Measurements from ENCODE around the gene TGFBI. TPM values are rescaled to one million over a fixed set of nuclear protein-coding genes. Genes with fewer than 3 reads are reported as not detected.
A peak's percentile ranks its signal among the peaks of the same experiment; 100 is the strongest.

The TGFBI gene
- total and polyA plus RNA-seq, 2 donors, result 76.8 to 294 TPM

- H3K27me3 ChIP-seq (ENCODE audit: control insufficient read depth in 2 of 2, insufficient read depth in 1 of 2, low read length in 1 of 2), result peaks cover 14 to 42% of the 10 kb centered on the region in 2 donors
- DNase-seq (ENCODE audit: low read depth in 6 of 9, low spot score in 9 of 9), result no peak
- 92% methylated on average over 2 of the region's 2 CpGs for WGBS
- no peak overlapping the region for H3K27ac ChIP-seq (ENCODE audit: low read depth in 1 of 2, low read length in 1 of 2)
- no peak overlapping the region for H3K4me3 ChIP-seq (ENCODE audit: low read length in 2 of 2)
- no peaks in the 10 kb centered on the region for H3K9me3 ChIP-seq (ENCODE audit: control insufficient read depth in 2 of 2, insufficient read depth in 1 of 2, low read length in 1 of 2)
- peaks cover 0 to 7% of the 10 kb centered on the region in 2 donors for H3K4me1 ChIP-seq (ENCODE audit: control insufficient read depth in 2 of 2, insufficient read depth in 2 of 2, low read length in 2 of 2)
- no peaks in the 10 kb centered on the region for H3K36me3 ChIP-seq (ENCODE audit: control insufficient read depth in 2 of 2, insufficient read depth in 2 of 2, low read length in 1 of 2)
Measured at GRCh38 chr5:136030252-136030651, 1.5 kb downstream of the TGFBI start.

- H3K9me3 ChIP-seq (ENCODE audit: control insufficient read depth in 2 of 2, insufficient read depth in 1 of 2, low read length in 1 of 2), result no peaks in the 10 kb centered on the region
- WGBS, result 94% methylated on average over 8 of the region's 8 CpGs
- H3K27me3 ChIP-seq (ENCODE audit: control insufficient read depth in 2 of 2, insufficient read depth in 1 of 2, low read length in 1 of 2), result peaks cover 14 to 41% of the 10 kb centered on the region in 2 donors
- no peak overlapping the region for H3K4me3 ChIP-seq (ENCODE audit: low read length in 2 of 2)
- H3K36me3 ChIP-seq (ENCODE audit: control insufficient read depth in 2 of 2, insufficient read depth in 2 of 2, low read length in 1 of 2), result no peaks in the 10 kb centered on the region
- H3K27ac ChIP-seq (ENCODE audit: low read depth in 1 of 2, low read length in 1 of 2), result no peak overlapping the region
- H3K4me1 ChIP-seq (ENCODE audit: control insufficient read depth in 2 of 2, insufficient read depth in 2 of 2, low read length in 2 of 2), result peaks cover 0 to 9% of the 10 kb centered on the region in 2 donors
- DNase-seq (ENCODE audit: low read depth in 6 of 9, low spot score in 9 of 9), result no peak
Measured at GRCh38 chr5:136030956-136031611, 2.3 kb downstream of the TGFBI start.

- H3K27ac ChIP-seq (ENCODE audit: low read depth in 1 of 2, low read length in 1 of 2), result no peak overlapping the region
- 86% methylated on average over 6 of the region's 6 CpGs for WGBS
- peaks cover 3 to 14% of the 10 kb centered on the region in 2 donors for H3K4me1 ChIP-seq (ENCODE audit: control insufficient read depth in 2 of 2, insufficient read depth in 2 of 2, low read length in 2 of 2)
- H3K36me3 ChIP-seq (ENCODE audit: control insufficient read depth in 2 of 2, insufficient read depth in 2 of 2, low read length in 1 of 2), result no peaks in the 10 kb centered on the region
- H3K27me3 ChIP-seq (ENCODE audit: control insufficient read depth in 2 of 2, insufficient read depth in 1 of 2, low read length in 1 of 2), result peaks cover 14 to 37% of the 10 kb centered on the region in 2 donors
- no peak for DNase-seq (ENCODE audit: low read depth in 6 of 9, low spot score in 9 of 9)
- H3K9me3 ChIP-seq (ENCODE audit: control insufficient read depth in 2 of 2, insufficient read depth in 1 of 2, low read length in 1 of 2), result no peaks in the 10 kb centered on the region
- H3K4me3 ChIP-seq (ENCODE audit: low read length in 2 of 2), result no peak overlapping the region
Measured at GRCh38 chr5:136031711-136032110, 2.9 kb downstream of the TGFBI start.

- WGBS, result 88% methylated on average over 2 of the region's 2 CpGs
- Histone ChIP-seq H3K4me1 (ENCODE audit: control insufficient read depth in 2 of 2, insufficient read depth in 2 of 2, low read length in 2 of 2) (peaks cover 10 to 23% of the 10 kb centered on the region in 2 donors), H3K4me3 (ENCODE audit: low read length in 2 of 2) (no peak overlapping the region), H3K27me3 (ENCODE audit: control insufficient read depth in 2 of 2, insufficient read depth in 1 of 2, low read length in 1 of 2) (peaks cover 14 to 29% of the 10 kb centered on the region in 2 donors), H3K27ac (ENCODE audit: low read depth in 1 of 2, low read length in 1 of 2) (no peak overlapping the region), H3K36me3 (ENCODE audit: control insufficient read depth in 2 of 2, insufficient read depth in 2 of 2, low read length in 1 of 2) (no peaks in the 10 kb centered on the region), H3K9me3 (ENCODE audit: control insufficient read depth in 2 of 2, insufficient read depth in 1 of 2, low read length in 1 of 2) (no peaks in the 10 kb centered on the region)
- no peak for DNase-seq (ENCODE audit: low read depth in 6 of 9, low spot score in 9 of 9)
Measured at GRCh38 chr5:136032564-136032963, 3.8 kb downstream of the TGFBI start.

GRCh38 chr5:136033234-136033633 lies 4.4 kb downstream of the TGFBI start:
- Histone ChIP-seq H3K36me3 (ENCODE audit: control insufficient read depth in 2 of 2, insufficient read depth in 2 of 2, low read length in 1 of 2) (no peaks in the 10 kb centered on the region), H3K9me3 (ENCODE audit: control insufficient read depth in 2 of 2, insufficient read depth in 1 of 2, low read length in 1 of 2) (peaks cover 0 to under 1% of the 10 kb centered on the region in 2 donors), H3K4me1 (ENCODE audit: control insufficient read depth in 2 of 2, insufficient read depth in 2 of 2, low read length in 2 of 2) (peaks cover 10 to 26% of the 10 kb centered on the region in 2 donors), H3K27ac (ENCODE audit: low read depth in 1 of 2, low read length in 1 of 2) (no peak overlapping the region), H3K4me3 (ENCODE audit: low read length in 2 of 2) (no peak overlapping the region), H3K27me3 (ENCODE audit: control insufficient read depth in 2 of 2, insufficient read depth in 1 of 2, low read length in 1 of 2) (peaks cover 14 to 22% of the 10 kb centered on the region in 2 donors)
- no peak for DNase-seq (ENCODE audit: low read depth in 6 of 9, low spot score in 9 of 9)
- 80% methylated on average over 1 of the region's 1 CpG for WGBS

- Histone ChIP-seq H3K4me1 (ENCODE audit: control insufficient read depth in 2 of 2, insufficient read depth in 2 of 2, low read length in 2 of 2) (peaks cover 10 to 23% of the 10 kb centered on the region in 2 donors), H3K27ac (ENCODE audit: low read depth in 1 of 2, low read length in 1 of 2) (no peak overlapping the region)
Measured at GRCh38 chr5:136033848-136034247, 5.1 kb downstream of the TGFBI start.

GRCh38 chr5:136034492-136034891 lies 5.7 kb downstream of the TGFBI start:
- Histone ChIP-seq H3K4me3 (ENCODE audit: low read length in 2 of 2) (no peak overlapping the region), H3K9me3 (ENCODE audit: control insufficient read depth in 2 of 2, insufficient read depth in 1 of 2, low read length in 1 of 2) (peaks cover 0 to 7% of the 10 kb centered on the region in 2 donors), H3K27ac (ENCODE audit: low read depth in 1 of 2, low read length in 1 of 2) (no peak overlapping the region), H3K27me3 (ENCODE audit: control insufficient read depth in 2 of 2, insufficient read depth in 1 of 2, low read length in 1 of 2) (peaks cover 4 to 9% of the 10 kb centered on the region in 2 donors), H3K4me1 (ENCODE audit: control insufficient read depth in 2 of 2, insufficient read depth in 2 of 2, low read length in 2 of 2) (peaks cover 10 to 23% of the 10 kb centered on the region in 2 donors), H3K36me3 (ENCODE audit: control insufficient read depth in 2 of 2, insufficient read depth in 2 of 2, low read length in 1 of 2) (no peaks in the 10 kb centered on the region)
- no peak for DNase-seq (ENCODE audit: low read depth in 6 of 9, low spot score in 9 of 9)
- 67% methylated on average over 1 of the region's 1 CpG for WGBS

More at GRCh38 chr5:136033848-136034247, 5.1 kb downstream of the TGFBI start:
- no peaks in the 10 kb centered on the region for H3K36me3 ChIP-seq (ENCODE audit: control insufficient read depth in 2 of 2, insufficient read depth in 2 of 2, low read length in 1 of 2)
- WGBS, result 82% methylated on average over 5 of the region's 5 CpGs
- no peak overlapping the region for H3K4me3 ChIP-seq (ENCODE audit: low read length in 2 of 2)
- DNase-seq (ENCODE audit: low read depth in 6 of 9, low spot score in 9 of 9), result peak in 1 of 9 donors; percentile 21
- H3K27me3 ChIP-seq (ENCODE audit: control insufficient read depth in 2 of 2, insufficient read depth in 1 of 2, low read length in 1 of 2), result peaks cover 9 to 16% of the 10 kb centered on the region in 2 donors
- peaks cover 0 to 7% of the 10 kb centered on the region in 2 donors for H3K9me3 ChIP-seq (ENCODE audit: control insufficient read depth in 2 of 2, insufficient read depth in 1 of 2, low read length in 1 of 2)

GRCh38 chr5:136034984-136035383 lies 6.2 kb downstream of the TGFBI start:
- no peak for DNase-seq (ENCODE audit: low read depth in 6 of 9, low spot score in 9 of 9)
- H3K27me3 ChIP-seq (ENCODE audit: control insufficient read depth in 2 of 2, insufficient read depth in 1 of 2, low read length in 1 of 2), result peaks cover 0 to 4% of the 10 kb centered on the region in 2 donors
- H3K27ac ChIP-seq (ENCODE audit: low read depth in 1 of 2, low read length in 1 of 2), result no peak overlapping the region
- H3K9me3 ChIP-seq (ENCODE audit: control insufficient read depth in 2 of 2, insufficient read depth in 1 of 2, low read length in 1 of 2), result peaks cover 0 to 7% of the 10 kb centered on the region in 2 donors
- 91% methylated on average over 3 of the region's 3 CpGs for WGBS
- no peaks in the 10 kb centered on the region for H3K36me3 ChIP-seq (ENCODE audit: control insufficient read depth in 2 of 2, insufficient read depth in 2 of 2, low read length in 1 of 2)
- peaks cover 10 to 23% of the 10 kb centered on the region in 2 donors for H3K4me1 ChIP-seq (ENCODE audit: control insufficient read depth in 2 of 2, insufficient read depth in 2 of 2, low read length in 2 of 2)
- no peak overlapping the region for H3K4me3 ChIP-seq (ENCODE audit: low read length in 2 of 2)

- Histone ChIP-seq H3K27me3 (ENCODE audit: control insufficient read depth in 2 of 2, insufficient read depth in 1 of 2, low read length in 1 of 2) (no peaks in the 10 kb centered on the region), H3K4me1 (ENCODE audit: control insufficient read depth in 2 of 2, insufficient read depth in 2 of 2, low read length in 2 of 2) (peaks cover 10 to 23% of the 10 kb centered on the region in 2 donors), H3K36me3 (ENCODE audit: control insufficient read depth in 2 of 2, insufficient read depth in 2 of 2, low read length in 1 of 2) (no peaks in the 10 kb centered on the region), H3K4me3 (ENCODE audit: low read length in 2 of 2) (no peak overlapping the region), H3K9me3 (ENCODE audit: control insufficient read depth in 2 of 2, insufficient read depth in 1 of 2, low read length in 1 of 2) (peaks cover 0 to 7% of the 10 kb centered on the region in 2 donors), H3K27ac (ENCODE audit: low read depth in 1 of 2, low read length in 1 of 2) (no peak overlapping the region)
- no peak for DNase-seq (ENCODE audit: low read depth in 6 of 9, low spot score in 9 of 9)
- 95% methylated on average over 7 of the region's 7 CpGs for WGBS
Measured at GRCh38 chr5:136035837-136036236, 7.0 kb downstream of the TGFBI start.
